Measurements from ENCODE around the gene TMEM158. TPM values are rescaled to one million over a fixed set of nuclear protein-coding genes. Genes with fewer than 3 reads are reported as not detected.

The TMEM158 gene
- total RNA-seq, 1 experiment from 2014 or later = 7.3 TPM

GRCh38 chr3:45208586-45208985 lies 17.5 kb downstream of the TMEM158 start:
- POLR2A ChIA-PET = interaction anchor here (0.6 kb wide), 2 partner anchors 162 to 410 kb away, joined by 3 read pairs; no protein-coding TSS in a partner anchor
- in situ Hi-C loops (cut with HindIII; ENCODE audit: low pct_unique_long_range_greater_than_20kb, low sequenced_read_pairs) = no loop called here
- CTCF ChIA-PET = interaction anchor here (0.8 kb wide), 1 partner anchor 168 kb away, joined by 3 read pairs; no protein-coding TSS in a partner anchor
- no peaks in the 10 kb centered on the region; the same call in 1 of the 2 replicates for H3K4me1 ChIP-seq (ENCODE audit: control insufficient read depth, insufficient read depth, low read length)
- no peak for ATAC-seq
- H3K27me3 ChIP-seq (ENCODE audit: control insufficient read depth, insufficient read depth, low read length) = no peaks in the 10 kb centered on the region
- no peak overlapping the region for H3K4me3 ChIP-seq (ENCODE audit: low read depth in 2 of 2, low read length in 2 of 2)
- no peak for DNase-seq (ENCODE audit: low read depth, low spot score)
- H3K9me3 ChIP-seq (ENCODE audit: control insufficient read depth, insufficient read depth, low read depth, low read length) = no peaks in the 10 kb centered on the region
- H3K27ac ChIP-seq (ENCODE audit: low read length) = no peak overlapping the region
- TF ChIP-seq CTCF (IDR thresholded peaks at IDR 0.05) = no peak
- no peak for TF ChIP-seq POLR2AphosphoS5 (IDR thresholded peaks at IDR 0.05; ENCODE audit: low read depth, low read length)
- no peak for TF ChIP-seq SIN3A (IDR thresholded peaks at IDR 0.05; ENCODE audit: borderline replicate concordance, insufficient read depth, low read depth, low read length)
- no peak for TF ChIP-seq REST (IDR thresholded peaks at IDR 0.05; ENCODE audit: insufficient read depth in 1 of 2, low read depth in 2 of 2, low read length in 1 of 2)
- TF ChIP-seq TCF7L2 (IDR thresholded peaks at IDR 0.05; ENCODE audit: low read depth, low read length) = no peak
- no TSS peak for BruUV-seq (replicated peaks)
- intact Hi-C loops (cut with micrococcal nuclease; ENCODE audit: unreplicated experiment) = no loop called here
- no peaks in the 10 kb centered on the region for H3K36me3 ChIP-seq (ENCODE audit: control insufficient read depth, insufficient read depth, low read length)

GRCh38 chr3:45207446-45207845 lies 18.6 kb downstream of the TMEM158 start:
- CTCF ChIA-PET = no interaction called here
- no TSS peak for BruUV-seq (replicated peaks)
- Histone ChIP-seq H3K4me1 (ENCODE audit: control insufficient read depth, insufficient read depth, low read length) (no peaks in the 10 kb centered on the region; the same call in 1 of the 2 replicates), H3K27me3 (ENCODE audit: control insufficient read depth, insufficient read depth, low read length) (no peaks in the 10 kb centered on the region), H3K36me3 (ENCODE audit: control insufficient read depth, insufficient read depth, low read length) (no peaks in the 10 kb centered on the region), H3K27ac (ENCODE audit: low read length) (no peak overlapping the region), H3K9me3 (ENCODE audit: control insufficient read depth, insufficient read depth, low read depth, low read length) (no peaks in the 10 kb centered on the region), H3K4me3 (ENCODE audit: low read depth in 2 of 2, low read length in 2 of 2) (no peak overlapping the region)
- in situ Hi-C loops (cut with HindIII; ENCODE audit: low pct_unique_long_range_greater_than_20kb, low sequenced_read_pairs) (no loop called here), intact Hi-C loops (cut with micrococcal nuclease; ENCODE audit: unreplicated experiment) (no loop called here)
- ATAC-seq = no peak
- no peak for TF ChIP-seq POLR2AphosphoS5 (IDR thresholded peaks at IDR 0.05; ENCODE audit: low read depth, low read length)
- no peak for TF ChIP-seq SIN3A (IDR thresholded peaks at IDR 0.05; ENCODE audit: borderline replicate concordance, insufficient read depth, low read depth, low read length)
- TF ChIP-seq TCF7L2 (IDR thresholded peaks at IDR 0.05; ENCODE audit: low read depth, low read length) = no peak
- TF ChIP-seq REST (IDR thresholded peaks at IDR 0.05; ENCODE audit: insufficient read depth in 1 of 2, low read depth in 2 of 2, low read length in 1 of 2) = no peak
- TF ChIP-seq CTCF (IDR thresholded peaks at IDR 0.05) = no peak
- POLR2A ChIA-PET = no interaction called here
- no peak for DNase-seq (ENCODE audit: low read depth, low spot score)

Data from Panc1 (cell line).